SIG-M5 treated with dmso at 0.1 percent for 504 hours (cell line): ENCODE measurements around the gene USHBP1.

Experiments
- DNase-seq: peaks from one replicate; lab custom pipeline; 2025; ENCODE audit not compliant: unreplicated experiment; lab: John Stamatoyannopoulos, UW

The USHBP1 gene

DNA sequence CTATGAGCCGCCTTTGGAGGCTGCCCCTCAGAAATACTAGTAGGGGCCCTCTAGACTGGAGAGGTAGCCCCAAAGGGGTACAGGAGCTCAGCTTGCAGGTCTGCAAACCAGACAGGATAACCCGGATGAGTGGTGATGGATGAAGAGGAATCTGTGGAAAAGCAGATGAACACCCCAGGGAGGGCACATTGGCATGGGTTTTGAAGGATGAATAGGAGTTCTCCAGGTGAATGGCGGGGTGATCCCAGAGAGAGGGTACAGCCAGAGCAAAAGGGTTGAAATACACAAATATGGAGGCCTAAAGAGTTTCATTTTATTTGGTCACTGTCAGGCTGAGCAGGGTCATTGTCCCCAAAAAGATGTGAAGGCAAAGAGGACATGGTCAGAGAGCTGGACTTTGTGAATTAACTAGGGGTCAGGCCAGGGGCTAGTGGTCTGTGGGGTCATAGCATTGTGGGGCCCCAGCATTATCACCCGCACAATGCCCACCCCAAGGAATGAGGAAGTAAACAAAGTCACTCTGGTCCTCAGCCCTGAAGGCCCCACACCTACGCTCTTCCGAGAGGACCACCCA, 23.6 kb downstream of the USHBP1 start:
- no peak for DNase-seq

DNA sequence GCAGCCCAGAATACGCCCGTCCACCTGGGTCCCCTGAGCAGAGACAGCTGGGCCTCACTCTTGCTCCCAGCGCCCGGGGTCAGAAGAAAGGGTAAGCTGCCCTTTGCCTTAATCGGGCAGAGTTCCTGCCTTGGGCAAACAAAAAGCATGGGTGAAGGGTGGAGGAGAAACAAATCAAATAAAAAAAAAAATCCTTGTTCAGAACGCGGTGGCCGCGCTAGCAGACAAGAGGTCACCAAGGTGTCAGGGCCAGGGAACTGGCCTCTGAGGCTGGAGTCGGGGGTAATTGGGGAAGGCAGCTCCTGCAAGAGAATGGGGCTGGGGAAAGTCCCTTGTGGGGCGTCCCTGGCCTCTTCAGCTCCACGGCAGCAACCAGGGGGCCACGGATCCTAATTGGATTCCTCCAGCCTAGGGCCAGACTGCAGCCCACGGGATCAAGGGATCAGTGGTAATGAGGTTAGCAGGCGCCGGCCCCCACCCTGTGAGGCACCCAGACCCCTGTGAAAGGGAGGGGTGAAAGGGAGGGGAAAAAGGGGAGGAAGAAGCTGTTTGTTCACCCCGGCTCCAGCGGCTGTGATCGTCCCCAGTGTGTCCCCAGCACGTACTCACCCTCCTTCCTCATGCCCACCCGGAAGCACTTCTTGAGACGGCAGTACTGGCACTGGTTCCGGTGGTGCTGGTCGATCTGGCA, 24.3 kb downstream of the USHBP1 start:
- no peak for DNase-seq

DNA sequence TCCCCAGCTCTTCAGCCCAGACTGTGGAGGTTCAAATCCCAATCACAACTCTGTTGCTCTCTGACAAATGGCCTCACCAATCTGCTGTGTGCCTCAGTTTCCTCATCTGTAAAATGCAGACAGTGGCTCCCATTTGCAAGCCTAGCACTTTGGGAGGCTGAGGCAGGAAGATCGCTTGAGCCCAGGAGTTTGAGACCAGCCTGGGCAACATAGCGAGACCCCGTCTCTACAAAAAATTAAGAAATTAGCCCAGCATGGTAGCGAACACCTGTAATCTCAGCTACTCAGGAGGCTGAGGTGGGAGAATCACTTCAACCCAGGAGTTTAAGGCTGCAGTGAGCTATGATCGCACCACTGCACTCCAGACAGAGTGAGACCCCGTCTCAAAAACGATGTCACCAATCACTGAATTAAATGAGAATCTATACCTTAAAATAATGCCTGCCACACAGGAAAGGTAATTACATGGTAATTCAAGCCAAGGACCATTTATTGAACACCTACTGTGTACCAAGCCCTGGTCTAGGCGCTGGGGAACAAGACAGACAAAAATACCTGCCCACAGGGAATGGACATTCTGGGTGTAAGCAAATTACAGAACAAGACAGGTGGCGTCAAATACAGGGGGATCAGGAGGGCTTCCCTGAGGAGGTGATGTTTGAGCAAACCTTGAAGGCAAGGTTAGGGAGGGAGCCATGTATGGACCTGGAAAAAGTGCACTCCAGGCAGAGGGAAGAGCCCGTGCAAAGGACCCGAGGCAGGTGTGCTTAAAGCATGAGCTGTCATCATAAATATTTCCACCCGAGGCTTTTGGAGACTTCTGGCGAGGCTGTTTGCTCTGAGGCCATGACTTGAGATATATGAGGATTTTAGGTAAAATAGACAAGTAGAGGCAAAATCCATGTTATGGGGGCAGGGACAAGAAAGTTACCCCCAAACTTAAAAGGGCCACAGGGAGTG, 26.5 kb downstream of the USHBP1 start:
- no peak for DNase-seq

DNA sequence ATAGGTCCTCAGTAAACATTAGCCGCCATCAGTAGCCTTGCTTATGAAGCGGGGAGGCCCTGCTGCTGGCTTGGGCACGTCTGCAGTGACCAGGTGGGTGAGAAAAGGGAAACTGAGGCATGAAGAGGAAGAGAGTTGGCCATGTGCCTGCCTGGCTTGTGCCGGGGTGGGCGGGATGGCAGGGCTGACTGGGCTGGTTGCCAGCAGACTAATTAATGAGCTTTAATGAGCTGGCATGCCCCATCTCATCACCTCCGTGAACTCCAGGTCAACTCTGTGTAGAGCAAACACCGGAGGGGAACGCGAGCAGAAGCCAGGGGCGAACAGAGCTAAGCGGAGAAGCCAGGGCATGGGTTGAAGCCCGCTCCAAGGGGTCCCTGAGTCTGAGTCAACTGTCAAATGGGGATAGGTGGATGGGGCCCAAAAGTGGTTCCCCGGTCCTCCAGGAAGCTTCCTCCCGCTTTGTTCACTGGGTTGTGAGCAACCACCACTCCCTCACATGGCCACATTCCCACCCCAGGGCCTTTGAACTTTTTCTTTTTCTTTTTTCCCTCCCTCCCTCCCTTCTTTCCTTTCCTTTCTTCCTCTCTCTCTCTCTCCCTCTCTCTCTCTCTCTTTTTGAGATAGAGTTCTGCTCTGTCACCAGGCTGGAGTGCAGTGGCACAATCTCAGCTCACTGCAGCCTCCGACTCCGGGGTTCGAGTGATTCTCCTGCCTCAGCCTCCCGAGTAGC, 27.6 kb downstream of the USHBP1 start:
- DNase-seq: no peak

DNA sequence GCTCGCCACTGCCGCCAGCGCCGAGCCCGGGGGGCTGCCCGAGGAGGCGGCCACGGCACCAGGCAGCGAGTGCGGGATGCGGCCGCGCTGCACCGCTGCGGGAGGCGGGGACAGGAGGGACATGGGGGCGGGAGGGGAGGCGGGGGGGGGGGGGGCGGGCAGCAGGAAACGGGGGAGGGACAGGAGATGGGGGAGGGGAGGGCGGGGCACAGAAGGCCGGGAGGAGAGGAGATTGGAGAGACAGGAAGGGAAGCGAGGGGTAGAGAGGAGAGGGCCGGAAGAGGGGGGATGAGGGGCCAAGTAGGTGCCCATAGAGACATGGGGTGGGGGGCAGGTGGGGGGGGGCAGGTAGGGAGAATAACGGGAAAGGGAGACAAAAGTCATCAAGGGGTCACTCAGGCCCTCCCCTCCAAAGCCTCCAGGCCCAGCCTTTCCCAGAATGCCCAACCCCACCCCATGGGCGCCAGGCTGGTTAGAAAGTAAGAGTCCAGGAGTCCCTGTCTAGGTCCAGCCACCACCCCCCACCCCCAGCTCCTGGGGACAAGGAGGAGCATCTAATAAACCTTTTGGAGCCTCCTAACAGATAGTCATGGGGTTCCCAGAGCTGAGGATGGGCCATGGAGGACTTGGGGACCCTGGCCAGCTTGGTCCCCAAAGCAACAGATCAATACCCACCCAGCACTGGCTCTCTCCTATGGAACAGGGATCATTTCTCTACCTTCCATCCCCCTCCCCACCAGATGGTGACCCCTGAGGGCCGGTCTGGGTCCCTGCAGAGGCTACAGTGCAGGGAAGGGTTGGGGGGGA, 28.4 kb downstream of the USHBP1 start:
- peak; percentile 24 for DNase-seq

DNA sequence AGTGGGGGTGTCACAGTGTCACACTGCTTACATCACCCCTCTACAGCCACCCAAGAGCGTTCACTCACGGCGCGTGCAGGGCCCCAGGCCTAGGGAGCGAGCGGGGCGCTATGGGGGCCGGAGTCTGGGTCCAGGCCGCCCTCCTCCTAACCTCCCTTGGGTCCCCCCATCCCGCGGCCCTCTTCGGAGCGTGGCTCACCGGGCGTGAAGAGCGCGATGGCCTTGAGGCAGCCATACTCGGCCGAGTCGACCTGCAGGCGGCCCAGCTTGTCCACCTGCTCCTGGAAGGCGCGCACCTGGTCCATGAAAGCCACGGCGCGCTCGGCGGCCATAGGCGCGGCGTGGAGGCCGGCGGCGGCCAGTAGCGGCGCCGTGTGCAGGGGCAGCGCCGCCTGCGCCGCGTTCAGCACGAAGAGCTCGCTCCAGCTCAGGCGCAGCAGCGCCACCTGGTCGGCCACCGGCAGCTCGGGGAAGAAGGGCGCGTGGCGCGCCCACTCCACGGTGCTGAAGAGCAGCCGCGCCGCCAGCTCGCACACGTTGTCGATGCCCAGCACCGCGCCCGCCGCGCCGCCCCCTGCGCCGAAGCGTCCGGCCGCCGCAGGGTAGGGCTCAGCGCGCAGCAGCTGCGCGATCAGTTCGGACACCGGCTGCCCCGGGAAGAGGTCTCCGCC, 29.1 kb downstream of the USHBP1 start:
- DNase-seq: peak; percentile 36

DNA sequence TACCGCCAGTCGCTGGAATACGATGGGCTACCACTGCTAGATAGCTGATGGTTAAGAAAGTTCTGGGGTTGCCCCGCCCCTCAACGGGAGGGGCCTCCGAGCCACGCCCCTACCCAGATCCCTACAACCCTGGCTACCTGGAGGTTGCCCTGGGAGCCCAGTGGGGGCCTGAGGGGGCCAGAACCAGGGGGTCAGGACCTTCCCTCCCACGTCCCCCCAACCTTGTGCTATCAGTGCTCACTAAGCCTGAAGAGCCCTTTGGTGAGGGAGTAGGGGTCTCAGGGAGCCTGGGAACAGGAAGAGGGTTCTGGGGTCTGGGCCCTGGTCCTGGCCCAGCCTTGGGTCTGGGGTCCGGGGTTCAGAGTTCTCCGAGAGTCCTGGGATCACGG, 29.6 kb downstream of the USHBP1 start:
- DNase-seq: peak; percentile 47

DNA sequence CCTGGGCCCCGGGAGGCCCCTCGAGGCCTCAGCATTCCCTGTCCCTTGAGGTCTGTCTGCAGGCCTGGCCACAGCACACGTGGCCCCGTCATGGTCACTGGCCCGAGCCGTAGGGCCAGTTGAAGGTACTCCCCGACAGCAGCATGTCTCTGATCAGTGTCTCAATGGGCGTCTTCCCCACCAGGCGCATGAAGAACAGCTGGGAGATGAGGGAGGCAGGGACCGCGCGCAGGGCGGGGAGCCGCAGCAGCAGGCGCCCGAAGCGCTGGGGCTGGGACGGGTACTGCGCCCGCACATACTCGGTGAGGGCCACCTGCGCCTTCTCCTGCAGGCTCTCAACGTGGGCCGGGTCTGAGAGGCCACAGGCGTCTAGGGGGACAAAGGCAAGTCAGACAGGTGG, 32.3 kb downstream of the USHBP1 start:
- no peak for DNase-seq

DNA sequence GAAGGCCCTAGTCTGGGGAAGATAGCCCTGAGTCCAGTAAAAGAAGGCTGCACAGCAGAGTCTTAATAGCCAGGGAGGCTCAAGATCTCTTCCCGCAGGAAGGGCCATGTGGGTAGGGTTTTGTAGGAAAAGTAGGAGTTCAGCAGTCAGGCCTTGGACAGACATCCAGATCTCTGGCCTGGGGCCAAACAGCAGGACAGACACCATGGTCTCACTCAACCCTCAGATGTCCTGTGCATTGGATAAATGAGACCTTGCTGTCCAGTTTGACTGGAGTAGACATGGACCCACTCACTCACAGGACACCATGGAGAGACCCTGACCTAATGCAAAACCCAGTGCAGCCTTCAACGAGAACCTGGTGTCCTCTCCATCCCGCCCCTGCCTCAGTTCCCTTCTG, 34.7 kb downstream of the USHBP1 start:
- no peak for DNase-seq

DNA sequence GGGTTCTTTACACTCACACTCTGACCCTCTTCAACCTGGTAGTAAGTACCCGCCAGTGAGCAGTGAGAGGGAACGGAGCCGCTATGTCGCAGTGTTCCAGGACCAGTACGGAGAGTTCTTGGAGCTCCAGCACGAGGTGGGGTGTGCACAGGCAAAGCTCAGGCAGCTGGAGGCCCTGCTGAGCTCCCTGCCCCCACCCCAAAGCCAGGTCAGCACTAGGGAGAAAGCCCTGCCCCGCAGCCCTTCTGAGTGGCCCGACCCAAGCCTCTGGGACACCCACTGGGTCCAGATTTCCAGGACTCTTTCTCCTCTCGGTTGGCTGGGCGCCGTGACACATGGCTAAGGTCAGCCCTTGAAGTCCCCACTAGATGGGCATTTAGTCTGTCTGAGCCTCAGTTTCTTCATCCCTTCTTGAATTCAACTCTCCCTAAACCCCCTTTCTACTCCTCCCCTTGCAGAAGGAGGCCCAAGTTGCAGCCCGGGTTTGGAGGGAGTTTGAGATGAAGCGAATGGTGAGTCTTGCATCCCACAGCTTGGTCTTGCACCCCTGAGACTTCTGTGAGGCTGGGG, 36.7 kb downstream of the USHBP1 start:
- no peak for DNase-seq

DNA sequence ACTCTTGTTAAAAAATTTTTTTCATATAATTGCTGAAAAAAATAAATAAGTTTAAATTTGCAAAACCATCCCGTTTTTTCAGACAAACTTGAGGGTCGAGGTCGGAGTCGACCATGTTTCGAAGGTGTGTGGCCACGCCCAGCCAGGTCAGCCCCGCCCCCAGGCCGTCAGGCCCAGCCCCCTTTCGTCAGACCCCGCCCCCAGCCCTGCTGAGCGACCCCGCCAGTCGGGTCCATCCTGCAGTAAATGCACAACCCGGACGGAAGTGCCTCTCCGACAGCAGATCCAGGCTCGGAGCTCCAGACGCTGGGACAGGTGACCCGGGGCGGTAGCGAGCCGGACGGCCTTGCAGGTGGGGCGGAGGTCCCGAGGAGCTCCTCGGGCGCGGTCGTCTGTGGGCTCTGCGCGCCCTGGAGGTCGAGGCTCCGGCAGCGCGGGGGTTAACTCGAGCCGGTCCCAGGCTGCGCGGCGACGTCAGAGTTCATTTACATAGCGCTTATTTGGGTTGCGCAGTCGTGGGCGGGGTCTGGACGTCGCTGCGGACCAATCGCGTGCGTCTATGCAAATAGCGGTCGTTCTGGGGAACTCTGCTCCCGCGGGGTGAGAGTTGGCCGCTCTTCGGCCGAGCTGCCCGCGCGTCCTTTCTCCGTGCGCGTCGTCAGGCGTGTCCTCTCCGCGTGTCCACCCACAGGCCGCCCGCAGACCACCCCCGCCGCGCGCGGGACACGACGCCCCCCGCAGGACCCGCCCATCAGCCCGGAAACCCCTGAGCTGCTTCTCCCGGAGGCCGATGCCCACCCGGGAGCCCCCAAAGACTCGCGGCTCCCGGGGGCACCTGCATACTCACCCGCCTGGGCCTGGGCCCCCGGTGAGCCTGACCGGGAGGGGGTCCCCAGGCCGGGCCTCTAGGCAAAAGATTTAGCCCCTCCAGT, 38.3 kb downstream of the USHBP1 start, which contains the start of gene OCEL1:
OCEL1 (plus strand) TSS at position 225 of the 932 bp plus-strand sequence; CDS start at position 247, 22 bp downstream.
- peak; percentile 94 for DNase-seq

DNA sequence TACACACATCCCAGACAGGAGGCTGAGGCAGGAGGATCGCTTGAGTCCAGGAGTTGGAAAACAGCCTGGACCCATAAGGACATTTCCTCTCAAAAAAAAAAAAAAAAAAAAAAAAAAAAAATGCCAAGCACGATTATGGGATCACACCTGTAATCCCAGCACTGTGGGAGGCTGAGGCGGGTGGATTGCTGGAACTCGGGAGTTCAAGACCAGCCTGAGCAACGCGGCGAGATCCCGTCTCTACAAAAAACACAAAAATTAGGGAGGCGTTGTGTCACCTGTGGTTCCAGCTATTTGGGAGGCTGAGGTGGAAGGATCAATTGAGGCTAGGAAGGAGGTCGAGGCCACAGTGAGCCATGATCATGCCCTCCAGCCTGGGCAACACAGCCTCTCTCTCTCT, 39.5 kb downstream of the USHBP1 start:
- no peak for DNase-seq

DNA sequence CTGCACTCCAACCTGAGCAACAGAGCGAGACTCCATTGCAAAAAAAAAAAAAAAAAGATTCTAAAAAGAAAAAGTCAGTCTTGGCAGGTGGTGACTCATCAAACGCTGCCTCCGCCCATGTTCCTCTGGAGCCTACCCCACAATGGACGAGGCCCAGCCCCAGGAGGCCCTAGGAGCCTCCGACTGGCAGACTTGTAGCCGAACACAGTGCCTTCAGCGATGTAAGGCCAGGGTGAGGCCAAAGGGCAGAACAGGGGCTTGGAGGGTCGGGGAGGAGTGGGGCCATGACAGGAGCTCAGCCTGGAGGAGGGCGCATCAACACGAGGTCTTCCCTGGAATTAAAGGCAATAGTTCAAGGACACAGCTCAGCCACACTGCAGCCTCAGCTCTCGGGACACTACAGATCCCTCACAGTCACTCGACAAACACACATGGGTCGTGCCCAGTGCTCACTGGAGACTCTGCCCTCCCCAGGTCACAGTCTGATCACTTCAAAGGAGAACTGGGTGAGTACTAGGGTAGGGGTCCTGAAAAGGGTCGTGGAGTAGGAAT, 44.3 kb downstream of the USHBP1 start:
- DNase-seq: peak; percentile 59

DNA sequence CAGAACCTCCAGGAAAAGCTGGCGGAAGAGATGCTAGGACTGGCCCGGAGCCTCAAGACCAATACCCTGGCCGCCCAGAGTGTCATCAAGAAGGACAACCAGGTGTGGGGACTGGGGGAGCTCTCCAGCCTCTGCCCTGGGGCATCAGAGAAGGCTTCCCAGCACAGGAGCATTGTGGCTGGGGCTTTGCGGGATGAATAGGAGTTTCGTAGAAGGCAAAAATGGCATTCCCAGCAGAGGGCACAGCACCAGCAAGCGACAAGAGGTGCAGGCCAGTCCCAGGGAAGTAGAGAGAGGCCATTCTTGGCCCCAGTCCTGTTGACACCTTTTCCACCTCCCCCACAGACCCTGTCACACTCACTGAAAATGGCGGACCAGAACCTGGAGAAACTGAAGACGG, 45.3 kb downstream of the USHBP1 start:
- no peak for DNase-seq

DNA sequence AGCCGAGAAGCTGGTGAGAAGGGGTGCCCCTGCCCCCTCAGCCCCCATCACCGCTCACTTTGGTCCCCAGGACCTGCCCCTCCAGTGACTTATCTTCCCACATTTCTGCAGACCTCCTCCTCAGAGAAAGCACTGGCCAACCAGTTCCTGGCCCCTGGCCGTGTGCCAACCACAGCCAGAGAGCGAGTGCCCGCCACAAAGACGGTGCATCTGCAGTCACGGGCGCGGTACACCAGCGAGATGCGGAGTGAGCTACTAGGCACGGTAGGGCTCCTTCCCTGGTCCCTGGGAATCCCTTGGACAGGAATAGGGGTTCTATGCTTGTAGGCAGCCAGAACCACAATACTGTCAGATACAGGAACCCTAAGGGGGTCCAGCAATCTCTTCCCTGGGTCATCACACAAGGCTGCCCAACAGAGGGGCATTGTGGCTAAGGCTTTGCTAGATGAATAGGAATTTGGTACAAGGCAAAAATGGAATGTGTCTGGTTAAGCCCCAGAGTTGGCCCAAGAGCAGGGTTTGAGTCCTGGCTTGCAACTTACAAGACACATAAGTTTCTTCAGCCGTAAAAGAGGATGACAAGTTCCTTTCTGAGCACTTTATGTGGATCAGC, 48.4 kb downstream of the USHBP1 start:
- no peak for DNase-seq

DNA sequence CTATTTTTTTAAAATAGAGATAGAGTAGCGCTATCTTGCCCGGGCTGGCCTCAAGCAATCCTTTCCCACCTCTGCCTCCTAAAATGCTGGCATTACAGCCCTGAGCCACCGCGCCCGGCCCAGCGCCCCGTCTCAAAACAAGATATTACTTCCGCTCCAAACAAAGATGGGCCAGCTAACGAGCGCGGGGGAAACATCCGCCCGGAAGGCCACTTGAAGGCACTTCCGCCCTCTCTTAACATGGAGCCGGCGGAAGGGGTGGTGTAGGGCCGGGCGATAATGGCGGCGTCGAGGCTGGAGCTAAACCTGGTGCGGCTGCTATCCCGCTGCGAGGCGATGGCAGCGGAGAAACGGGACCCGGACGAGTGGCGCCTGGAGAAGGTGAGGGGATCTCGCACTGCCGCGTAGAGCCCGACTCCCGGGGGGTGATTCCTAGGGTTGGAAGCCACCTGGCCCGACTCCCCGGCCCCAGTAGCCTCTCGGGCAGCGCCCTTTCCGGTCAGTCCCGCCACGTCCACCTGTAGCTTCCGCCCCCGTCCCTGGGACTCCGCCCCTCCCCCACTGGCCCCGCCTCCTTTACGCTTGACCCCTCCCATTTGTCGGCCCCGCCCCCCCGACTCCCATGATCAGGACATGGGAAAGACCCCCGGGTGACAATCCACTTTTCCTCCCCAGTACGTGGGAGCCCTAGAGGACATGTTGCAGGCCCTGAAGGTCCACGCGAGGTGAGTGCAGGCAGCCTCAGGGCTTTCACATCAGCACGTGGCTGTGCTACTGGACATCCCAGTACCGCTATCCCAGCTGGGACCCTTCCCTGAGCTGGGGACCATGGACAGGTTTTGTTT, 49.2 kb downstream of the USHBP1 start, which contains the start of gene USE1:
USE1 (plus strand) TSS at position 231 of the 845 bp plus-strand sequence; CDS start at position 280, 49 bp downstream.
- peak; percentile 90 for DNase-seq
